IMR-90 (cell line): ENCODE data around the gene LY6G5C. TPM values are rescaled to one million over a fixed set of nuclear protein-coding genes. Genes with fewer than 3 reads are reported as not detected.

Experiments
- ATAC-seq: fragments of 200-7000 bp; cut with Tn5 transposase; 2 replicates; pipeline ENCODE4 v1.9.1; 2020; ENCODE audit warnings: low read depth, mild to moderate bottlenecking, moderate library complexity
- BruUV-seq: library from RNA; stranded (reverse); fragments of 400-500 nt; replicated peaks from 2 replicates; lab custom pipeline; 2021; lab: Mats Ljungman, UMichigan
- CTCF ChIA-PET: fragments of 300-600 bp; formaldehyde crosslinking; extraction: SDS; loops from one replicate; lab custom pipeline; 2021; ENCODE audit warnings: antibody characterized with exemption; lab: Yijun Ruan, JAX
- POLR2A ChIA-PET: fragments of 300-600 bp; sonication (Branson Sonifier 250); formaldehyde crosslinking; loops from one replicate; lab custom pipeline; 2022; ENCODE audit warnings: antibody characterized with exemption; ENCODE audit not compliant: unreplicated experiment; lab: Charles Lee
- DNase-seq: peaks from one replicate; pipeline ENCODE4 v3.0.0; 2013
- H2AFZ ChIP-seq: replicated peaks from 2 replicates; pipeline ENCODE3; 2013; ENCODE audit warnings: low read length, mild to moderate bottlenecking; ENCODE audit not compliant: poor library complexity
- H2AK5ac ChIP-seq: 2 replicates; pipeline ENCODE4 v1.6.1; 2013; ENCODE audit warnings: low read depth, low read length, inconsistent platforms
- H2AK9ac ChIP-seq: replicated peaks from 2 replicates; pipeline ENCODE3; 2013; ENCODE audit warnings: mild to moderate bottlenecking, low read depth, low read length, moderate library complexity; ENCODE audit not compliant: poor library complexity
- H2BK120ac ChIP-seq: 2 replicates; pipeline ENCODE4 v1.6.1; 2013; ENCODE audit warnings: low read depth, low read length, inconsistent platforms
- H2BK15ac ChIP-seq: 3 replicates; pipeline ENCODE4 v1.6.1; 2013; ENCODE audit warnings: low read depth, low read length, inconsistent platforms
- H2BK20ac ChIP-seq: 2 replicates; pipeline ENCODE4 v1.6.1; 2013; ENCODE audit warnings: low read depth, mild to moderate bottlenecking, inconsistent platforms, low read length, moderate library complexity
- H2BK5ac ChIP-seq: 2 replicates; pipeline ENCODE4 v1.6.1; 2013; ENCODE audit warnings: mild to moderate bottlenecking, low read depth, low read length, inconsistent platforms; ENCODE audit not compliant: poor library complexity, severe bottlenecking
- H3K14ac ChIP-seq: replicated peaks from 2 replicates; pipeline ENCODE4 v1.6.1; 2013; ENCODE audit warnings: low read depth, low read length, inconsistent platforms
- H3K18ac ChIP-seq: 2 replicates; pipeline ENCODE4 v1.6.1; 2013; ENCODE audit warnings: low read depth, low read length, control low read depth
- H3K23ac ChIP-seq: 2 replicates; pipeline ENCODE4 v1.6.1; 2013; ENCODE audit warnings: low read depth, low read length, inconsistent platforms
- H3K27ac ChIP-seq: 2 replicates; pipeline ENCODE4 v1.5.1; 2013; ENCODE audit warnings: mild to moderate bottlenecking, control low read depth, low read length; ENCODE audit not compliant: insufficient read depth
- H3K27me3 ChIP-seq: 2 replicates; pipeline ENCODE4 v1.6.1; 2013; ENCODE audit warnings: low read length; ENCODE audit not compliant: control insufficient read depth, insufficient read depth
- H3K36me3 ChIP-seq: 2 replicates; pipeline ENCODE4 v1.6.1; 2013; ENCODE audit warnings: low read length, mixed read lengths; ENCODE audit not compliant: control insufficient read depth, insufficient read depth
- H3K4ac ChIP-seq: 2 replicates; pipeline ENCODE4 v1.6.1; 2013; ENCODE audit warnings: low read depth, low read length, inconsistent platforms
- H3K4me1 ChIP-seq: 2 replicates; pipeline ENCODE4 v1.6.1; 2013; ENCODE audit warnings: low read length, mixed read lengths; ENCODE audit not compliant: control insufficient read depth, insufficient read depth
- H3K4me2 ChIP-seq: 2 replicates; pipeline ENCODE4 v1.6.1; 2013; ENCODE audit warnings: low read depth, mild to moderate bottlenecking, control low read depth, low read length, moderate library complexity
- H3K4me3 ChIP-seq: 2 replicates; pipeline ENCODE4 v1.5.1; 2013; ENCODE audit warnings: low read depth, mild to moderate bottlenecking, control low read depth, low read length, moderate library complexity; ENCODE audit not compliant: insufficient read depth
- H3K56ac ChIP-seq: 2 replicates; pipeline ENCODE4 v1.6.1; 2013; ENCODE audit warnings: low read length, inconsistent platforms; ENCODE audit not compliant: insufficient read depth; ENCODE audit errors: extremely low read depth
- H3K79me1 ChIP-seq, 2 experiments: 2 replicates each; pipeline ENCODE4 v1.6.1; 2013; ENCODE audit warnings: low read length in 2 of 2, inconsistent platforms in 1 of 2, low read depth in 1 of 2
- H3K9ac ChIP-seq: 2 replicates; pipeline ENCODE4 v1.6.1; 2013; ENCODE audit warnings: low read depth, low read length, control low read depth
- H3K9me1 ChIP-seq: 2 replicates; pipeline ENCODE4 v1.6.1; 2013; ENCODE audit warnings: low read length, inconsistent platforms; ENCODE audit not compliant: insufficient read depth
- H3K9me3 ChIP-seq: 2 replicates; pipeline ENCODE4 v1.6.1; 2013; ENCODE audit warnings: low read length; ENCODE audit not compliant: control insufficient read depth, insufficient read depth
- H4K20me1 ChIP-seq: 2 replicates; pipeline ENCODE4 v1.6.1; 2013; ENCODE audit warnings: low read length, inconsistent platforms; ENCODE audit not compliant: insufficient read depth
- H4K5ac ChIP-seq: 2 replicates; pipeline ENCODE4 v1.6.1; 2013; ENCODE audit warnings: mild to moderate bottlenecking, low read depth, low read length, control low read depth
- H4K8ac ChIP-seq, 2 experiments: 2 replicates each; pipeline ENCODE4 v1.6.1; 2013; ENCODE audit warnings: low read depth in 2 of 2, low read length in 2 of 2, control low read depth in 1 of 2, inconsistent platforms in 1 of 2
- H4K91ac ChIP-seq: 2 replicates; pipeline ENCODE4 v1.6.1; 2013; ENCODE audit warnings: low read depth, low read length, inconsistent platforms; ENCODE audit not compliant: insufficient read depth
- CEBPB ChIP-seq: IDR thresholded peaks from 2 replicates; pipeline ENCODE4 v1.6.1; 2012; ENCODE audit warnings: low read depth, low read length, improper control_type of control experiment
- MAFK ChIP-seq: IDR thresholded peaks from 2 replicates; pipeline ENCODE4 v1.6.1; 2012; ENCODE audit warnings: low read depth, low read length, improper control_type of control experiment
- MXI1 ChIP-seq: IDR thresholded peaks from 2 replicates; pipeline ENCODE4 v1.6.1; 2012; ENCODE audit warnings: low read depth, mild to moderate bottlenecking, low read length, moderate library complexity, borderline replicate concordance
- POLR2A ChIP-seq: IDR thresholded peaks from 2 replicates; pipeline ENCODE4 v1.6.1; 2012; ENCODE audit warnings: mild to moderate bottlenecking, low read depth, low read length
- RCOR1 ChIP-seq: IDR thresholded peaks from 2 replicates; pipeline ENCODE4 v1.6.1; 2012; ENCODE audit warnings: mild to moderate bottlenecking, low read length, improper control_type of control experiment; ENCODE audit not compliant: insufficient replicate concordance
- SMC3 ChIP-seq: fragments of 150-350 bp; IDR thresholded peaks from 2 replicates; pipeline ENCODE4 v1.6.1; 2016; ENCODE audit warnings: low read depth, mild to moderate bottlenecking, antibody characterized with exemption, low read length, moderate library complexity
- WGBS, 2 experiments: methylation state at CpG; one replicate each; pipeline versions ENCODE4 v1.1.5 to v1.1.7; 2013; ENCODE audit warnings: missing lambda C conversion rate in 2 of 2; ENCODE audit not compliant: insufficient read length in 1 of 2; ENCODE audit errors: extremely low coverage in 2 of 2; 5-methylcytosine and 5-hydroxymethylcytosine counted together
- dilution Hi-C: fragments of 300-500 bp; cut with HindIII; formaldehyde crosslinking; loops from one replicate; pipeline ENCODE4 v1.14.3; 2018; ENCODE audit warnings: low sequenced_read_pairs; ENCODE audit not compliant: unreplicated experiment
- in situ Hi-C: fragments of 300-500 bp; cut with MboI; formaldehyde crosslinking; loops from 3 replicates; pipeline ENCODE4 v1.14.3; 2019; ENCODE audit warnings: low sequenced_read_pairs, inconsistent platforms, mixed read lengths
- intact Hi-C: fragments of 100-400 bp; cut with micrococcal nuclease; formaldehyde crosslinking; loops from 2 replicates; pipeline ENCODE4 v1.10.0; 2022
- polyA plus RNA-seq, 3 experiments: library from polyadenylated mRNA; depleted of rRNA; stranded (reverse); fragments of >200 nt; gene quantifications; 2 replicates each; pipeline ENCODE4 v1.2.3, GENCODE V29; 2012; ENCODE audit warnings: low replicate concordance in 1 of 3
- total RNA-seq: library from RNA; depleted of rRNA; stranded (reverse); fragments of >200 nt; gene quantifications from 2 replicates; pipeline ENCODE4 v1.2.3, GENCODE V29; 2012

Gene LY6G5C
- total and polyA plus RNA-seq, 2 of the 4 experiments (the other 2 are of a cell fraction) = 0.18 to 2.0 TPM

DNA sequence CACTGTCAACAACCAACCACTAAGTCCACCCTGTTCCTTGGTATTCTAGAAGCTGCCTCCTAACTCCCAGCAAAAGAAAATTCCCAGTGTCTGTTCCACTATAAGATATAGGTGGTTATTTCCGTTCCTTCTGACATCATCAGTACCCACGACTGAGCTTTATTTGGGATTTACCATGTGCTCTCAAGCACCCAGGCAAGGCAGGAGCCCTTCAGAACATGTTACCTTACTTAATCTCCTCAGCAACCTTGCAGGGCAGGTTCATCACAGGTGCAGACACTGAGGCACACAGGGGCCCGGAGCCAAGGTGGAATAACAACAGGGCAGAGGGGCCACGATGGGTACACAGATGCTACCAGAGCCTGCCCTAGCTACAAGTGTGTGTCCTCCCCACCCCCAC lies 11.5 kb upstream of the LY6G5C start:
- no peak overlapping the region for H2BK15ac ChIP-seq
- no peak overlapping the region for H2BK120ac ChIP-seq
- H2BK5ac ChIP-seq = no peak overlapping the region
- in situ Hi-C loops (no loop called here), intact Hi-C loops (no loop called here), dilution Hi-C loops (no loop called here)
- no peak overlapping the region for H4K8ac ChIP-seq
- ATAC-seq = no peak
- H3K27ac ChIP-seq = no peak overlapping the region
- 100% methylated on average over 1 of the region's 4 CpGs; no CpG with 5 or more reads in 1 of the 2 experiments for WGBS, 2 experiments
- no peak overlapping the region for H2BK20ac ChIP-seq
- peaks cover 4 to 13% of the 10 kb centered on the region in 2 experiments; a peak in 3 of 4 replicates for H3K79me1 ChIP-seq
- H4K5ac ChIP-seq = no peak overlapping the region
- no peak overlapping the region for H3K4me2 ChIP-seq
- no peak overlapping the region for H3K23ac ChIP-seq
- H3K36me3 ChIP-seq = peaks cover 71% of the 10 kb centered on the region
- H4K20me1 ChIP-seq = no peaks in the 10 kb centered on the region
- H3K4me1 ChIP-seq = no peaks in the 10 kb centered on the region
- TF ChIP-seq POLR2A = no peak
- TF ChIP-seq SMC3 = no peak
- no peak for TF ChIP-seq RCOR1
- no peak for TF ChIP-seq CEBPB
- no peak for TF ChIP-seq MXI1
- no peak for TF ChIP-seq MAFK
- no peak overlapping the region for H2AK9ac ChIP-seq
- H2AFZ ChIP-seq = no peak overlapping the region
- no peaks in the 10 kb centered on the region for H3K27me3 ChIP-seq
- H3K9me1 ChIP-seq = no peaks in the 10 kb centered on the region
- H3K56ac ChIP-seq = no peak overlapping the region
- H3K4me3 ChIP-seq = no peak overlapping the region
- DNase-seq = no peak
- BruUV-seq = no TSS peak
- no peak overlapping the region for H2AK5ac ChIP-seq
- no peak overlapping the region for H3K9ac ChIP-seq
- POLR2A ChIA-PET = no interaction called here
- no peaks in the 10 kb centered on the region for H3K9me3 ChIP-seq
- CTCF ChIA-PET = no interaction called here
- no peak overlapping the region for H3K14ac ChIP-seq
- no peak overlapping the region for H4K91ac ChIP-seq
- H3K18ac ChIP-seq = no peak overlapping the region
- H3K4ac ChIP-seq = no peak overlapping the region
